Heart left ventricle (tissue), 13 donors: ENCODE data around the gene OR5H14.

Experiments
- POLR2A ChIP-seq, 2 donors: fragments of 450-650 bp; IDR thresholded peaks; one replicate each; pipeline ENCODE4 v1.6.1; 2017; ENCODE audit warnings: antibody characterized with exemption in 2 of 2, mild to moderate bottlenecking in 2 of 2, moderate library complexity in 2 of 2
- TF ChIP-seq, protein P1 (sequence below), 12 donors: fragments of 200-600 bp; sonication (generic) in 4 of 12; IDR thresholded peaks; one replicate each; pipeline versions ENCODE4 v1.5.0 to v1.8.0; 2018 to 2022; ENCODE audit warnings: antibody characterized with exemption in 12 of 12, mild to moderate bottlenecking in 5 of 12
- donor health status: ischemic (EF 13 %, LVEDD 7.1; RV severe dilation, severe dysfunction).
- donor health status: DM: no; HTN: yes; CAD: no.
- donor health status: DM: no; HTN: no; CAD: no.
- donor health status: ischemic (EF 25% LVEDD 6.9; RV normal size, moderate dysfunction).
- donor health status: ischemic (EF 25% LVEDD 5.7; RV mildly dilated, moderate dysfunction).
- donor health status: ischemic (EF 35%, LVEDD 5.7; RV mildly dilated, moderate dysfunction).
- donor health status: nonischemic (EF 11% LVEDD 7.7; RV severe dilation, severe dysfunction).
- donor health status: DM: yes; HTN: yes; CAD: no.
- donor health status: PGD.
- donor health status: ischemic (EF 29% LVEDD 5.4; RV normal size, mild dysfunction).
- donor health status: nonischemic (EF 23%, LVEDD 6.1; RV moderate dilation, normal function).

DNA sequence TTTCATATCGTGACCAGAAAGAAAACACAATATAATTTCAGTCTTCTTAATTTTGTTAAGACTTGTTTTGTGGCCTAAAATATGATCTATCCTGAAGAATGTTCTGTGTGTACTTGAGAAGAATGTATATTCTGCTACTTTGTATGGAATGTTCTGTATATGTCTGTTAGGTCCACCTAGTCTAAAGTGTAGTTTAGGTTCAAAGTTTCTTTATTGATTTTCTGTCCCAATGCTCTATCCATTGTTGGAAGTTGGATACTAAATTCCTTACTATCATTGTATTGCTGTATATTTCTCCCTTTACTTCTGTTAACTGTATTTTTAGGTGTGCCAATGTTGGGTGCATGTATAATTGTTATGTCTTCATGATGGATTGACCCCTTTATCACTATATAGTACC is 39.1 kb upstream of the OR5H14 start:
- TF ChIP-seq POLR2A (IDR thresholded peaks at IDR 0.05): no peak
- TF ChIP-seq, protein P1, sequence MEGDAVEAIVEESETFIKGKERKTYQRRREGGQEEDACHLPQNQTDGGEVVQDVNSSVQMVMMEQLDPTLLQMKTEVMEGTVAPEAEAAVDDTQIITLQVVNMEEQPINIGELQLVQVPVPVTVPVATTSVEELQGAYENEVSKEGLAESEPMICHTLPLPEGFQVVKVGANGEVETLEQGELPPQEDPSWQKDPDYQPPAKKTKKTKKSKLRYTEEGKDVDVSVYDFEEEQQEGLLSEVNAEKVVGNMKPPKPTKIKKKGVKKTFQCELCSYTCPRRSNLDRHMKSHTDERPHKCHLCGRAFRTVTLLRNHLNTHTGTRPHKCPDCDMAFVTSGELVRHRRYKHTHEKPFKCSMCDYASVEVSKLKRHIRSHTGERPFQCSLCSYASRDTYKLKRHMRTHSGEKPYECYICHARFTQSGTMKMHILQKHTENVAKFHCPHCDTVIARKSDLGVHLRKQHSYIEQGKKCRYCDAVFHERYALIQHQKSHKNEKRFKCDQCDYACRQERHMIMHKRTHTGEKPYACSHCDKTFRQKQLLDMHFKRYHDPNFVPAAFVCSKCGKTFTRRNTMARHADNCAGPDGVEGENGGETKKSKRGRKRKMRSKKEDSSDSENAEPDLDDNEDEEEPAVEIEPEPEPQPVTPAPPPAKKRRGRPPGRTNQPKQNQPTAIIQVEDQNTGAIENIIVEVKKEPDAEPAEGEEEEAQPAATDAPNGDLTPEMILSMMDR (IDR thresholded peaks at IDR 0.05): no peak
